Stimulated activated CD8-positive, alpha-beta memory T cell treated with anti-CD3 and anti-CD28 coated beads, Interleukin-4, amount 100 ng/mL, for 1 hour (primary cell): ENCODE results near the gene LTV1.
"Not testable (repeated sequence)": the region's sequence is repeated elsewhere in the genome, so short reads cannot be mapped to it uniquely, and the experiment has no call there.

Experiments
- DNase-seq, 2 donors: peaks; one replicate each; pipeline ENCODE4 v3.0.0-alpha.2; 2020; ENCODE audit warnings: low read depth in 2 of 2, low spot score in 1 of 2

The LTV1 gene

DNA sequence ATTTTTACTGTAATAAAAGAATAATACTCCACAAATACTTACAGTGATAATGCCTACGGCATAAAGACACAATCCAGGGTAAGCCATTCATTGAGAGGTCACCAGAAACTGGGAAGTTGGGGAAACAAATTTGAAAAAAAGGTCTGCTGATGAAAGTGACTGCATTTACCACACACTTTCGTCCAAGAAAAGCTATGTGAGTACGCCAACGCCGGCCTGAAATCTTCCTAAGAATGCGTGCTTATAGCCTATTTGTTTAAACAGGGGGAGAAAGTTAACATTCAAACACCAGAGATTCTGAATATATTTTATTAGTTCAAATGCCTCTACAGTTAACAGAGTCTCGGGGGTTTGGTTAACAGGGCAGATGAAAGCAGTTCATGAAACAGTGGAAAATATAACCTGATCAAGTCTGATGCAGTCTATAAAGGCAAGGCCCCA lies 657 bp upstream of the LTV1 start:
- no peak for DNase-seq

DNA sequence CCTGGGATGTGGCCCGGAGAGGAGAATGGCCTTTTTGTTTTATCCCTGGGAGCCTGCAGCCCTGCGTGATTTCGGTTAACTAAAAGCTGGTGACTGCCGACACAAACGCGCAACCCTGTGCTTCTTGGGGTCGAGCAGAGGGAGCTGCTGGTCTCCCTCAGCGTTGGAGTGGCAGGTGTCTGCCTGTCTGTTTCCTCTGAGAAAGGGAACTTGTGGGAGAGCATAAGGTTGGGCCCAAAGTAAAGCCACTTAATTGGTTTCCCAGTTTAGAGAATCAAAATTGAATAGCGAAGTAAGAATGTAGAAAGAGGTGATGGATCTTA lies 500 bp downstream of the LTV1 start:
- no peak for DNase-seq

- no peak for DNase-seq
These were observed 868 bp downstream of the LTV1 start for GRCh38 chr6:143844006-143844405.

DNA sequence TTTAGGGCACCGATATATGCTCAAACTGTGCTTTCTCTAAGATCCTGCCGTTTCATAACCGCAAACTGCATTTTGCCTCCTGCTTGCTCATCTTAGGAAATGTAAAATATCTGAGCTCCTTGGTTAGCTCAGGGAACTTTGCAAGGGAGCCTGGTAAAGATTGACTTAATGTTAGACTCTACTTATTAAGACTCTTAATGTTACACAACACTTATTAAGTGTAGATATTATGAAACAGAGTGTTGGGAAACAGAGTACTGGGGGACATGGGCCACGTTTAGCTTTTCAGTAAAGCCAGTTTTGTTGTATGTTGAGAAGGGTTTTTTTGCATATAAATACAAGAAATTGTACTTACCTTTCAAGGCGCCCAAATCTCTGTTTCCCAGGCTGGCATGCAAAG lies 1.9 kb downstream of the LTV1 start:
- DNase-seq: no peak

- not testable (repeated sequence) for DNase-seq
These were observed 8.6 kb downstream of the LTV1 start for GRCh38 chr6:143851706-143852105.

GRCh38 chr6:143855057-143855456 lies 11.9 kb downstream of the LTV1 start:
- not testable (repeated sequence) for DNase-seq

GRCh38 chr6:143856762-143857161 lies 13.6 kb downstream of the LTV1 start:
- not testable (repeated sequence) for DNase-seq

- DNase-seq: no peak
These were observed 14.5 kb downstream of the LTV1 start for GRCh38 chr6:143857651-143858050.

- no peak for DNase-seq
These were observed 16.9 kb downstream of the LTV1 start for GRCh38 chr6:143859891-143860660.

GRCh38 chr6:143863771-143864170 lies 20.6 kb downstream of the LTV1 start:
- no peak for DNase-seq

DNA sequence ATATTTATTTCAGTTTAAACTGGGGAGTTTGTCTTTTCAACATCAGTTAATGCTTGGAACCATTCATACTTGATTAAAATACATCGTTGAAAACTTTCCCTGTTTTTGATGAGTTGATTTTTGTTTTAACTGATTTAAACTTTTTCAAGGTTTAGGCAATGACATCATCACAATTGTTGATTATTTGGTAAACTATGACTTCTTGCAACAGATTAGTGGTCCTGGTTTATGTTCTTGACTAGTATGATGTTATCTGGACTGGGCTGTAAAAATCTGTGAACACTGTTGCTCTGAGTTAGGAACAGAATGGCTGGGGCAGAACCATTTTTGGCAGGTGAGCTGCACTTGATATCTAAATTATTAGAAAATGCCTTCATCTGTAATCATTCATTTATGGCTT lies 21.1 kb downstream of the LTV1 start, which contains the start of gene ZC2HC1B:
ZC2HC1B (plus strand) TSS at position 241 of the 400 bp plus-strand sequence; CDS start at position 307, 66 bp downstream.
- no peak for DNase-seq

DNA sequence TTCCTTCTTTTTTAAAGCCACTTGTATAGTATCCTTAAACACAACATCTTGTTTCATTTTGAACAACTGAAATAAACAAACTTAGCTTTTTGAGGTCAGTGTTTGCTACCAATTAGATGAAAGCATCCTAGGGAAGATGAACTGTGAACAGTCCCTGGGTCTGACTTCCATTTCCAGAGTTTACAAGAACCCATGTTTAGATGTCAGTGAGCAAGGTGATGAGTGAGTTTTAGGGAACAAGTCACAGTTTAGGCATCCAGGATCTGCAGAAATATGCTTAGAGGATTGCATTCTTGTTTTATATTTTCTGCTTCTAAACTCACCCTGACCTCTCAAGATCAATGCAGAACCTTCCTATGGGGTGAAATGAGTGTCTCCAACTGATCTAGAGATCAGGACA lies 24.1 kb downstream of the LTV1 start:
- no peak for DNase-seq

DNA sequence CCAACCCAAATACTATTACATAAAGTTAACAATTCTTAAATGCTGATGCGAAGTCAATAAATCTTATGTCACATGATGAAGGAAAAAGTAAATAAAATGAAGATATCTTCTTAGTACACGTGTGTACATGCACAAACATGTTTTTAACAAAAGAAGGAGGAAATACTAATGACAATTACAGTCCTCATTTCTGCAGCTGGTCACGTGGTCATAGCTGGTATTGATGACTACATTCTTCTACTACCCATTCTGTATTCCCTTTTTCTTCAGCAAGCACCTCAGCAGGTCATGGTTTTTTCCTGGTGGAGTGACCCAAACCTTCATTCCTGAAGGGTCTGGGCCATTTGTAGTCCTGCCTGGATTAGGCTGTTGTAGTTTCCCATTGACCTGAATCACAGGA lies 25.7 kb downstream of the LTV1 start:
- DNase-seq: not testable (repeated sequence)

DNA sequence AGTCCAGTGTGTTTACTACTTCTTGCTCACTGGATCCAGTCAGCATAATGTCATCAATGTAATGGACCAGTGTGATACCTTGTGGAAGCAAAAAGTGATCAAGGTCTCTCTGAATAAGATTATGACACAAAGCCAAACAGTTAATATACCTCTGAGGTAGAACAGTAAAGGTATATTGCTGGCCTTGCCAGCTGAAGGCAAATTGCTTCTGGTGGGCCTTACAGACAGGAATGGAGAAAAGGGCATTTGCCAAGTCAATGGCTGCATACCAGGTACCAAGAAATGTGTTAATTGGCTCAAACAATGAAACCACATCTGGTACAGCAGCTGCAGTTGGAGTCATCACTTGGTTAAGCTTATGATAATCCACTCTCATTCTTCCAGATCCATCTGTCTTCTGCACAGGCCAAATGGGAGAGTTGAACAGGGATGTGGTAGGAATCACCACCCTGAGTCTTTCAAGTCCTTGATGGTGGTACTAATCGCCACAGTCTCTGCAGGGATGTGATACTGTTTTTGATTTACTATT lies 28.1 kb downstream of the LTV1 start:
- not testable (repeated sequence) for DNase-seq

DNA sequence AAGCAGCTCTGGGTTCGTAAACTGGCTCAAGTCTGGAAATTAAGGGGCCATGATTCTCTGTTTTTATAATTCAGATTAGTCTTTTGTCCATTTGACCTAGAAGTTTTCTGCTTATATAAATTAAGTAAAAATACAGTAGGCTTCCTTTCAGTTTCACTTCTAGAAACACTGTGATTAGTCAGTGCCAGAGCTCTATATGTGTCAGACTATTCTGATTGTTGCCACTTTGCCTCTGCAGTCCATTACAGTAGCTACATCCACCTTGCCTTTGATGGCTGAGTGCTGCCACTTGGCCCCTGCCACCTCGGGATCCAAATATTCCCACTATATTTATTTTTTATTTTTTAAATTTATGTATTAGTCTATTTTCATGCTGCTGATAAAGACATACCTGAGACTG lies 29.1 kb downstream of the LTV1 start:
- DNase-seq: no peak

- not testable (repeated sequence) for DNase-seq
These were observed 30.5 kb downstream of the LTV1 start for GRCh38 chr6:143873600-143873999.

GRCh38 chr6:143874503-143874902 lies 31.4 kb downstream of the LTV1 start:
- not testable (repeated sequence) for DNase-seq

DNA sequence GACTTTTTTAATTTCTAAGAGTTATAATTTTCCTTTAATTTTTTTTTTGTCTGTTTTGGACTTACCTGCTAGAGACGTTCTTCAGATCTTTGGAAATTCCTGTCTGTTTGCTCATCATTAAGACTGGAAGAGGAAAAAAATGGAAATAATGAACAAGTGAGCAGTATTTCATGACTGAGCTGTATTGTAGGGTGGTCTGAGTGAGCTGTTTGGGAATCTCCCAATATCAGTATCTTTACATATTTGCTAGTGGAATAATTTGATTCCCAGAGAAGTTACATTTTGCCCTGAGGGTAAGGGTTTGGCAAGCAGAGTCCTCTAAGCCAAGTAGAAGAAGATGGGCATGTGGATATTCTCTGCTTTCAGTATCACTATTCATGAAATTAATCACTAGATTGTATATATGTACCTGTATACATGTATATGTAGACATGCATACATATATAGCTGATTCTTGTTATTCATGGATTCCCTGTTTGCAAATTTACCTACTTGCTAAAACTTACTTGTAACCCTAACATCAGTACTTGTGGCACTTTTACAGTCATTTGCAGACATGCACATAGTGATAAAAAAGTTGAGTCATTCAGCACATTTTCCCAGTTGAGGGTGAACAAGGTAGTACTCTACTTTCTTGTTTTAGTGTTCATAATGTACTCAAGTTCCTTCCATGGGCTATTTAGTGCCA lies 34.6 kb downstream of the LTV1 start:
- DNase-seq: no peak

GRCh38 chr6:143878272-143878760 lies 35.2 kb downstream of the LTV1 start:
- DNase-seq: no peak

DNA sequence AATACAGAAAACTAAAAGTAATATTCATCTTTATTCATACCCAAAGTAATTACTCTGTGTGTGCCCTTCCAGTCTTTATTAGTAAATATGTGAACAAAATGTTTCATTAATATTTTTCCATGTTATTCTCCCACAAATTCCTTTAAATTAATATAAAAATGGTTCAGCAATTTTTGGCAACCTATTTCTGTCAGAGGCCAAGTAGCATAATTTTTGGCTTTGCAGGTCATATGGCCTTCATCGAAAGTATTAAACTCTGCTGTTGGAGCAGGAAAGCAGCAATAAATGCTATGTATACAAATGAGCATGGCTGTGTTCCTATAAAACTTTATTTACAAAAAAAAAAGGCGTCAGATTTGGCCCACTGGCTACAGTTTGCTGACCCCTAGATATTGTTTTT lies 37.3 kb downstream of the LTV1 start:
- DNase-seq: no peak

DNA sequence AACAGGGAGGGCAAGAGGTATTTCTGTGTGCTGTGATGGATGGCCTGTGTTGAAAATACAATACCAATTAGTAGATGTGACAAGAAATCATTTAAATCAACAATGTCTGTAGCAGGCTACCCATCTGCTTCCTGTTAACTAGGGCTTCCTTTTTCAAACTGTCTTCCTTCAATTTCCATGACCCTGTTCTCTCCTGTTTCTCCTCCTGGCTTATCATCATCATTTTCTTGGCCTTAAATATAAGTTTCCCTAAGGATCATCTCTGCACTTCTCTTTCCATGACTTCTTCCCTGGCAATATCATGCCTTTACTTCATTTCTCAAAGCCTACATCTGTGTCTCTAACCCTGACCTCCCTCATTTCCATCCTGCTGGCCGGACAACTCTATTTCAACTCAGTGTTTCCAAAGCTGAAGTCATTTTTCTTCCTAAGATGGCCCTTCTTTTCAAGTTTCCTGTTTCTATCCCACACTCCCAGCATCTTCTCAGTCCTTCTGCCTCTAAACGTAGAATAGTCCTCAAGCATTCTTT lies 39.3 kb downstream of the LTV1 start:
- DNase-seq: no peak
